Myocyte (in vitro differentiated cells): ENCODE measurements around the gene NFATC1. TPM values are rescaled to one million over a fixed set of nuclear protein-coding genes. Genes with fewer than 3 reads are reported as not detected.

Source experiments
- DNase-seq: peaks from one replicate; pipeline ENCODE4 v3.0.0-alpha.2; 2012; ENCODE audit warnings: low read depth
- total RNA-seq: library from RNA; depleted of rRNA; stranded (reverse); fragments of >200 nt; gene quantifications from 2 replicates; pipeline ENCODE4 v1.2.3, GENCODE V29; 2014

NFATC1 gene
- total RNA-seq, 1 donor from 2014 or later: 8.7 TPM

- peak; percentile 86 for DNase-seq
These were observed 8.2 kb downstream of the NFATC1 start for GRCh38 chr18:79403723-79404566.

- no peak for DNase-seq
These were observed 8.8 kb downstream of the NFATC1 start for GRCh38 chr18:79404567-79404910.

- DNase-seq: no peak
These were observed 9.5 kb downstream of the NFATC1 start for GRCh38 chr18:79405019-79405780.

GRCh38 chr18:79405781-79406575 is 10.2 kb downstream of the NFATC1 start:
- no peak for DNase-seq

GRCh38 chr18:79406708-79407107 is 11.0 kb downstream of the NFATC1 start:
- DNase-seq: no peak

GRCh38 chr18:79409313-79409712 is 13.6 kb downstream of the NFATC1 start:
- no peak for DNase-seq

GRCh38 chr18:79410171-79410641 is 14.5 kb downstream of the NFATC1 start:
- no peak for DNase-seq

- DNase-seq: no peak
These were observed 15.2 kb downstream of the NFATC1 start for GRCh38 chr18:79410731-79411613.

- DNase-seq: no peak
These were observed 16.1 kb downstream of the NFATC1 start for GRCh38 chr18:79411614-79412526.

GRCh38 chr18:79413025-79413424 is 17.3 kb downstream of the NFATC1 start:
- no peak for DNase-seq

GRCh38 chr18:79413426-79413825 is 17.7 kb downstream of the NFATC1 start:
- DNase-seq: no peak

- no peak for DNase-seq
These were observed 18.2 kb downstream of the NFATC1 start for GRCh38 chr18:79413901-79414300.

- no peak for DNase-seq
These were observed 20.4 kb downstream of the NFATC1 start for GRCh38 chr18:79416022-79416676.

GRCh38 chr18:79416677-79417052 is 20.9 kb downstream of the NFATC1 start:
- DNase-seq: no peak

GRCh38 chr18:79418236-79418635 is 22.5 kb downstream of the NFATC1 start:
- DNase-seq: no peak

- DNase-seq: no peak
These were observed 22.9 kb downstream of the NFATC1 start for GRCh38 chr18:79418642-79419041.

- DNase-seq: no peak
These were observed 24.5 kb downstream of the NFATC1 start for GRCh38 chr18:79420033-79420745.

GRCh38 chr18:79421275-79421857 is 25.6 kb downstream of the NFATC1 start:
- DNase-seq: no peak
